H9 (cell line): ENCODE measurements around the gene LRRC26. TPM values are rescaled to one million over a fixed set of nuclear protein-coding genes. Genes with fewer than 3 reads are reported as not detected.

ENCODE experiments used
- DNase-seq: peaks from one replicate; pipeline ENCODE4 v3.0.0-alpha.2; 2017
- H2AFZ ChIP-seq: one replicate; pipeline ENCODE4 v1.6.1; 2013; ENCODE audit warnings: mild to moderate bottlenecking, low read length, control low read depth, moderate library complexity
- H2AK5ac ChIP-seq: 2 replicates; pipeline ENCODE4 v1.6.1; 2013; ENCODE audit warnings: low read length, control low read depth, mixed read lengths; ENCODE audit not compliant: insufficient read length
- H2BK120ac ChIP-seq: one replicate; pipeline ENCODE4 v1.6.1; 2013; ENCODE audit warnings: low read depth, mild to moderate bottlenecking, low read length, control low read depth, inconsistent platforms; ENCODE audit not compliant: poor library complexity, severe bottlenecking
- H2BK12ac ChIP-seq: 2 replicates; pipeline ENCODE4 v1.6.1; 2013; ENCODE audit warnings: low read length, control low read depth, mixed read lengths, low read depth; ENCODE audit not compliant: insufficient read length
- H2BK15ac ChIP-seq: 2 replicates; pipeline ENCODE4 v1.6.1; 2013; ENCODE audit warnings: low read depth, low read length, control low read depth
- H2BK20ac ChIP-seq: one replicate; pipeline ENCODE4 v1.6.1; 2013; ENCODE audit warnings: low read depth, mild to moderate bottlenecking, low read length, control low read depth, inconsistent platforms; ENCODE audit not compliant: poor library complexity, severe bottlenecking
- H2BK5ac ChIP-seq: 2 replicates; pipeline ENCODE4 v1.6.1; 2013; ENCODE audit warnings: low read length, control low read depth, mixed read lengths; ENCODE audit not compliant: insufficient read length
- H3K14ac ChIP-seq: 2 replicates; pipeline ENCODE4 v1.6.1; 2013; ENCODE audit warnings: low read length, control low read depth; ENCODE audit not compliant: insufficient read depth
- H3K18ac ChIP-seq: 2 replicates; pipeline ENCODE4 v1.6.1; 2013; ENCODE audit warnings: low read depth, mild to moderate bottlenecking, mixed read lengths, low read length, control low read depth; ENCODE audit not compliant: insufficient read length
- H3K23ac ChIP-seq: 2 replicates; pipeline ENCODE4 v1.6.1; 2013; ENCODE audit warnings: low read length, control low read depth, mixed read lengths, low read depth; ENCODE audit not compliant: insufficient read length
- H3K23me2 ChIP-seq: 2 replicates; pipeline ENCODE4 v1.6.1; 2013; ENCODE audit warnings: low read depth, mild to moderate bottlenecking, mixed read lengths, low read length, control low read depth; ENCODE audit not compliant: insufficient read length, poor library complexity, severe bottlenecking
- H3K27ac ChIP-seq: 2 replicates; pipeline ENCODE4 v1.5.1; 2013; ENCODE audit warnings: low read length, control low read depth, mixed read lengths, low read depth; ENCODE audit not compliant: insufficient read length
- H3K27me3 ChIP-seq: 2 replicates; pipeline ENCODE4 v1.6.1; 2013; ENCODE audit warnings: low read length, control low read depth, inconsistent platforms; ENCODE audit not compliant: insufficient read depth
- H3K4ac ChIP-seq: 2 replicates; pipeline ENCODE4 v1.6.1; 2013; ENCODE audit warnings: low read depth, mild to moderate bottlenecking, control low read depth, inconsistent platforms, low read length, moderate library complexity
- H3K4me1 ChIP-seq: 2 replicates; pipeline ENCODE4 v1.6.1; 2013; ENCODE audit warnings: low read length, control low read depth, inconsistent platforms; ENCODE audit not compliant: insufficient read depth
- H3K4me2 ChIP-seq: 2 replicates; pipeline ENCODE4 v1.6.1; 2013; ENCODE audit warnings: low read length, control low read depth, mixed read lengths; ENCODE audit not compliant: insufficient read length, insufficient read depth
- H3K56ac ChIP-seq: 2 replicates; pipeline ENCODE4 v1.6.1; 2013; ENCODE audit warnings: low read depth, mild to moderate bottlenecking, mixed read lengths, low read length, control low read depth; ENCODE audit not compliant: insufficient read length
- H3K79me1 ChIP-seq: 2 replicates; pipeline ENCODE4 v1.6.1; 2013; ENCODE audit warnings: low read depth, mild to moderate bottlenecking, moderate library complexity, low read length, control low read depth, inconsistent platforms; ENCODE audit not compliant: insufficient read depth, poor library complexity, severe bottlenecking
- H3K79me2 ChIP-seq: 2 replicates; pipeline ENCODE4 v1.6.1; 2013; ENCODE audit warnings: low read length, control low read depth, inconsistent platforms; ENCODE audit not compliant: insufficient read depth
- H3K9ac ChIP-seq: 2 replicates; pipeline ENCODE4 v1.6.1; 2013; ENCODE audit warnings: low read length, control low read depth, mixed read lengths; ENCODE audit not compliant: insufficient read length; ENCODE audit errors: extremely low read depth
- H3K9me3 ChIP-seq: one replicate; pipeline ENCODE4 v1.6.1; 2013; ENCODE audit warnings: low read depth, low read length, inconsistent platforms; ENCODE audit not compliant: control insufficient read depth
- H3T11ph ChIP-seq: one replicate; pipeline ENCODE4 v1.6.1; 2013; ENCODE audit warnings: mild to moderate bottlenecking, low read length, control low read depth, inconsistent platforms
- H4K20me1 ChIP-seq: one replicate; pipeline ENCODE4 v1.6.1; 2013; ENCODE audit not compliant: control insufficient read depth, insufficient read length, insufficient read depth
- H4K5ac ChIP-seq: 2 replicates; pipeline ENCODE4 v1.6.1; 2013; ENCODE audit warnings: low read depth, mild to moderate bottlenecking, mixed read lengths, low read length, control low read depth; ENCODE audit not compliant: insufficient read length
- H4K8ac ChIP-seq: replicated peaks from 2 replicates; pipeline ENCODE4 v1.6.1; 2013; ENCODE audit warnings: low read length, control low read depth, mixed read lengths, low read depth; ENCODE audit not compliant: insufficient read length
- H4K91ac ChIP-seq: 2 replicates; pipeline ENCODE4 v1.6.1; 2013; ENCODE audit warnings: low read depth, mild to moderate bottlenecking, moderate library complexity, mixed read lengths, low read length, control low read depth; ENCODE audit not compliant: insufficient read length
- H3K27ac Mint-ChIP-seq, 3 experiments: 2 replicates in 2 of 3; 3 replicates in 1 of 3; pipeline ENCODE4 v1.8.0; 2020 to 2021; ENCODE audit warnings: mixed read lengths in 3 of 3, mild to moderate bottlenecking in 1 of 3, moderate library complexity in 1 of 3
- H3K27me3 Mint-ChIP-seq: 2 replicates; pipeline ENCODE4 v1.8.0; 2021; ENCODE audit warnings: low read depth, mild to moderate bottlenecking, moderate library complexity, mixed read lengths
- H3K36me3 Mint-ChIP-seq, 3 experiments: 2 replicates in 2 of 3; 3 replicates in 1 of 3; pipeline ENCODE4 v1.8.0; 2020 to 2021; ENCODE audit warnings: low read depth in 3 of 3, mixed read lengths in 3 of 3; ENCODE audit not compliant: insufficient read depth in 1 of 3
- H3K4me1 Mint-ChIP-seq, 2 experiments: 2 replicates each; pipeline ENCODE4 v1.8.0; 2020; ENCODE audit warnings: mixed read lengths in 2 of 2
- H3K4me3 Mint-ChIP-seq, 2 experiments: 2 replicates in 1 of 2; 3 replicates in 1 of 2; pipeline ENCODE4 v1.8.0; 2020 to 2021; ENCODE audit warnings: mild to moderate bottlenecking in 2 of 2, mixed read lengths in 2 of 2, moderate library complexity in 1 of 2
- H3K9me3 Mint-ChIP-seq, 2 experiments: 2 replicates in 1 of 2; 3 replicates in 1 of 2; pipeline ENCODE4 v1.8.0; 2020; ENCODE audit warnings: mild to moderate bottlenecking in 2 of 2, mixed read lengths in 2 of 2, moderate library complexity in 1 of 2
- CTCF ChIP-seq: fragments of 200-600 bp; sonication (generic); conservative IDR thresholded peaks from 3 replicates; pipeline ENCODE4 v1.8.0; 2021; ENCODE audit warnings: antibody characterized with exemption, mild to moderate bottlenecking
- WGBS: extraction: QIAGEN DNeasy Blood & Tissue Kit; methylation state at CpG from one replicate; pipeline ENCODE4 v1.1.7; 2013; ENCODE audit warnings: missing lambda C conversion rate, low lambda C conversion rate, mixed read lengths; ENCODE audit not compliant: insufficient read length; ENCODE audit errors: extremely low coverage; 5-methylcytosine and 5-hydroxymethylcytosine counted together
- total RNA-seq: library from RNA; stranded (reverse); gene quantifications from 2 replicates; pipeline ENCODE4 v1.2.1, GENCODE V29; 2021

The LRRC26 gene
- total RNA-seq, 1 experiment from 2014 or later: 0.96 TPM

DNA sequence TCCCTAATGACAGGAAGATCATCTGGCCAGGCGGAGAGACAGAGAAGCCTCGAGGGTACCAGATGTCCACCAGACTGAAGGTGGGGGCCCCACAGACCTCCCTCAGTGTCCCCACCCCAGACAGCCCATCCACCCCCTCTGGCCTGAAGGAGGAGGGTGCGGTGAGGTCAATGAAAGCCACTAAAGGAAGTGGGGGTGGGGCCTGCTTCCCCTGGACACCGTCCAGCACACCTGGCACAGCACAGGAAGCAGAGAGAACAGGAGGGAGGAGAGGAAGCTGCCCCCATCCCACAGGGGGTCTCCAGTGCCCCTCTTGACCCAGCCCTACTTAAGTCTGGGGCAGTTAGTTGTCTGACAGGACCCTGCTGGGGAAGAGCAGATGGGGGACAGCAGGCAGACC is 11.2 kb downstream of the LRRC26 start:
- Histone ChIP-seq H3K14ac (no peak overlapping the region), H3K18ac (no peak overlapping the region), H4K91ac (no peak overlapping the region), H2BK20ac (no peak overlapping the region), H3K4ac (no peak overlapping the region), H2AFZ (no peak overlapping the region), H2BK12ac (no peak overlapping the region), H3K27me3 (peaks cover 32% of the 10 kb centered on the region; the same call in 1 of the 2 replicates), H4K20me1 (peaks cover 2% of the 10 kb centered on the region), H3K27ac (no peak overlapping the region), H3K23me2 (peaks cover 21% of the 10 kb centered on the region), H3K56ac (no peak overlapping the region), H2AK5ac (no peak overlapping the region), H3K79me1 (no peaks in the 10 kb centered on the region), H2BK120ac (no peak overlapping the region), H3T11ph (no peak overlapping the region), H4K8ac (no peak overlapping the region), H3K9ac (no peak overlapping the region), H2BK15ac (no peak overlapping the region), H3K4me1 (no peaks in the 10 kb centered on the region), H3K4me2 (no peak overlapping the region), H4K5ac (no peak overlapping the region), H2BK5ac (no peak overlapping the region), H3K23ac (no peak overlapping the region), H3K9me3 (no peaks in the 10 kb centered on the region), H3K79me2 (no peaks in the 10 kb centered on the region)
- Mint-ChIP-seq H3K4me3 (no peak overlapping the region), H3K27ac (no peak overlapping the region), H3K27me3 (peaks cover 84% of the 10 kb centered on the region), H3K4me1 (peaks cover 0 to 11% of the 10 kb centered on the region in 2 experiments; a peak in 2 of 4 replicates), H3K36me3 (no peaks in the 10 kb centered on the region), H3K9me3 (no peaks in the 10 kb centered on the region; a peak in 1 of 5 replicates)
- DNase-seq: no peak
- TF ChIP-seq CTCF: no peak
- no CpG with 5 or more reads among the region's 4 CpGs for WGBS
